ENCODE measurements around the gene SP140. TPM values are rescaled to one million over a fixed set of nuclear protein-coding genes. Genes with fewer than 3 reads are reported as not detected.
"Not testable (repeated sequence)": the region's sequence is repeated elsewhere in the genome, so short reads cannot be mapped to it uniquely, and the experiment has no call there.

SP140 gene
- total and polyA plus RNA-seq, 4 donors: 0.99 to 1.6 (median 1.3) TPM

GRCh38 chr2:230268606-230269243 lies 43.2 kb downstream of the SP140 start:
- Histone ChIP-seq H3K27me3 (ENCODE audit: control insufficient read depth, insufficient read depth, low read length) (no peaks in the 10 kb centered on the region), H3K9me3 (ENCODE audit: control insufficient read depth, insufficient read depth, low read length) (no peaks in the 10 kb centered on the region), H3K4me1 (ENCODE audit: control insufficient read depth, insufficient read depth, low read length) (no peaks in the 10 kb centered on the region), H3K36me3 (ENCODE audit: control insufficient read depth, insufficient read depth, low read length) (no peaks in the 10 kb centered on the region), H3K4me3 (ENCODE audit: low read depth, low read length) (no peak overlapping the region), H3K27ac (ENCODE audit: low read depth, low read length) (no peak overlapping the region)
- peak in 2 of 6 donors; percentile 1 to 34 for DNase-seq (ENCODE audit: low read depth in 4 of 6, low spot score in 6 of 6)
- WGBS (ENCODE audit: insufficient coverage): 60% methylated on average over 1 of the region's 3 CpGs

- H3K36me3 ChIP-seq (ENCODE audit: control insufficient read depth, insufficient read depth, low read length): no peaks in the 10 kb centered on the region
- H3K4me1 ChIP-seq (ENCODE audit: control insufficient read depth, insufficient read depth, low read length): no peaks in the 10 kb centered on the region
- WGBS (ENCODE audit: insufficient coverage): 89% methylated on average over 4 of the region's 6 CpGs
- no peak overlapping the region for H3K4me3 ChIP-seq (ENCODE audit: low read depth, low read length)
- no peaks in the 10 kb centered on the region for H3K9me3 ChIP-seq (ENCODE audit: control insufficient read depth, insufficient read depth, low read length)
- H3K27me3 ChIP-seq (ENCODE audit: control insufficient read depth, insufficient read depth, low read length): no peaks in the 10 kb centered on the region
- H3K27ac ChIP-seq (ENCODE audit: low read depth, low read length): no peak overlapping the region
- DNase-seq (ENCODE audit: low read depth in 4 of 6, low spot score in 6 of 6): no peak
Observed at GRCh38 chr2:230269715-230270114, 44.2 kb downstream of the SP140 start.

- no peaks in the 10 kb centered on the region for H3K4me1 ChIP-seq (ENCODE audit: control insufficient read depth, insufficient read depth, low read length)
- no peaks in the 10 kb centered on the region for H3K9me3 ChIP-seq (ENCODE audit: control insufficient read depth, insufficient read depth, low read length)
- no peak overlapping the region for H3K27ac ChIP-seq (ENCODE audit: low read depth, low read length)
- WGBS (ENCODE audit: insufficient coverage): 71% methylated on average over 2 of the region's 2 CpGs
- no peaks in the 10 kb centered on the region for H3K27me3 ChIP-seq (ENCODE audit: control insufficient read depth, insufficient read depth, low read length)
- DNase-seq (ENCODE audit: low read depth in 4 of 6, low spot score in 6 of 6): no peak
- H3K4me3 ChIP-seq (ENCODE audit: low read depth, low read length): no peak overlapping the region
- H3K36me3 ChIP-seq (ENCODE audit: control insufficient read depth, insufficient read depth, low read length): no peaks in the 10 kb centered on the region
Observed at GRCh38 chr2:230282936-230283335, 57.4 kb downstream of the SP140 start.

- Histone ChIP-seq H3K9me3 (ENCODE audit: control insufficient read depth, insufficient read depth, low read length) (no peaks in the 10 kb centered on the region), H3K4me1 (ENCODE audit: control insufficient read depth, insufficient read depth, low read length) (no peaks in the 10 kb centered on the region), H3K4me3 (ENCODE audit: low read depth, low read length) (no peak overlapping the region), H3K27ac (ENCODE audit: low read depth, low read length) (no peak overlapping the region), H3K36me3 (ENCODE audit: control insufficient read depth, insufficient read depth, low read length) (no peaks in the 10 kb centered on the region), H3K27me3 (ENCODE audit: control insufficient read depth, insufficient read depth, low read length) (no peaks in the 10 kb centered on the region)
- 83% methylated on average over 2 of the region's 3 CpGs for WGBS (ENCODE audit: insufficient coverage)
- no peak for DNase-seq (ENCODE audit: low read depth in 4 of 6, low spot score in 6 of 6)
Observed at GRCh38 chr2:230286048-230286447, 60.5 kb downstream of the SP140 start.

GRCh38 chr2:230289311-230289710 lies 63.8 kb downstream of the SP140 start:
- whole genome bisulfite sequencing (ENCODE audit: insufficient coverage): 77% methylated on average over 1 of the region's 4 CpGs
- H3K27ac ChIP-seq (ENCODE audit: low read depth, low read length); DNase-seq (ENCODE audit: low read depth in 4 of 6, low spot score in 6 of 6); H3K36me3 ChIP-seq (ENCODE audit: control insufficient read depth, insufficient read depth, low read length); H3K4me3 ChIP-seq (ENCODE audit: low read depth, low read length); H3K9me3 ChIP-seq (ENCODE audit: control insufficient read depth, insufficient read depth, low read length); H3K27me3 ChIP-seq (ENCODE audit: control insufficient read depth, insufficient read depth, low read length); H3K4me1 ChIP-seq (ENCODE audit: control insufficient read depth, insufficient read depth, low read length): not testable (repeated sequence)

- no peak overlapping the region for H3K27ac ChIP-seq (ENCODE audit: low read depth, low read length)
- no peak overlapping the region for H3K4me3 ChIP-seq (ENCODE audit: low read depth, low read length)
- no peaks in the 10 kb centered on the region for H3K4me1 ChIP-seq (ENCODE audit: control insufficient read depth, insufficient read depth, low read length)
- no peaks in the 10 kb centered on the region for H3K27me3 ChIP-seq (ENCODE audit: control insufficient read depth, insufficient read depth, low read length)
- H3K9me3 ChIP-seq (ENCODE audit: control insufficient read depth, insufficient read depth, low read length): no peaks in the 10 kb centered on the region
- 85% methylated on average over 4 of the region's 6 CpGs for WGBS (ENCODE audit: insufficient coverage)
- no peak for DNase-seq (ENCODE audit: low read depth in 4 of 6, low spot score in 6 of 6)
- no peaks in the 10 kb centered on the region for H3K36me3 ChIP-seq (ENCODE audit: control insufficient read depth, insufficient read depth, low read length)
Observed at GRCh38 chr2:230295192-230295591, 69.7 kb downstream of the SP140 start.

GRCh38 chr2:230296917-230297316 lies 71.4 kb downstream of the SP140 start:
- no peak for DNase-seq (ENCODE audit: low read depth in 4 of 6, low spot score in 6 of 6)
- Histone ChIP-seq H3K4me1 (ENCODE audit: control insufficient read depth, insufficient read depth, low read length) (no peaks in the 10 kb centered on the region), H3K27ac (ENCODE audit: low read depth, low read length) (no peak overlapping the region), H3K4me3 (ENCODE audit: low read depth, low read length) (no peak overlapping the region), H3K27me3 (ENCODE audit: control insufficient read depth, insufficient read depth, low read length) (no peaks in the 10 kb centered on the region), H3K9me3 (ENCODE audit: control insufficient read depth, insufficient read depth, low read length) (no peaks in the 10 kb centered on the region), H3K36me3 (ENCODE audit: control insufficient read depth, insufficient read depth, low read length) (no peaks in the 10 kb centered on the region)

GRCh38 chr2:230299618-230300017 lies 74.1 kb downstream of the SP140 start:
- no peak overlapping the region for H3K4me3 ChIP-seq (ENCODE audit: low read depth, low read length)
- peaks cover 3% of the 10 kb centered on the region for H3K9me3 ChIP-seq (ENCODE audit: control insufficient read depth, insufficient read depth, low read length)
- no peaks in the 10 kb centered on the region for H3K27me3 ChIP-seq (ENCODE audit: control insufficient read depth, insufficient read depth, low read length)
- H3K4me1 ChIP-seq (ENCODE audit: control insufficient read depth, insufficient read depth, low read length): no peaks in the 10 kb centered on the region
- H3K27ac ChIP-seq (ENCODE audit: low read depth, low read length): no peak overlapping the region
- WGBS (ENCODE audit: insufficient coverage): 80% methylated on average over 1 of the region's 2 CpGs
- no peak for DNase-seq (ENCODE audit: low read depth in 4 of 6, low spot score in 6 of 6)
- H3K36me3 ChIP-seq (ENCODE audit: control insufficient read depth, insufficient read depth, low read length): no peaks in the 10 kb centered on the region

GRCh38 chr2:230305416-230306275 lies 80.1 kb downstream of the SP140 start:
- peaks cover 2% of the 10 kb centered on the region for H3K36me3 ChIP-seq (ENCODE audit: control insufficient read depth, insufficient read depth, low read length)
- no peak overlapping the region for H3K4me3 ChIP-seq (ENCODE audit: low read depth, low read length)
- H3K4me1 ChIP-seq (ENCODE audit: control insufficient read depth, insufficient read depth, low read length): no peaks in the 10 kb centered on the region
- 92% methylated on average over 22 of the region's 23 CpGs for WGBS (ENCODE audit: insufficient coverage)
- no peaks in the 10 kb centered on the region for H3K27me3 ChIP-seq (ENCODE audit: control insufficient read depth, insufficient read depth, low read length)
- peaks cover 3% of the 10 kb centered on the region for H3K9me3 ChIP-seq (ENCODE audit: control insufficient read depth, insufficient read depth, low read length)
- H3K27ac ChIP-seq (ENCODE audit: low read depth, low read length): no peak overlapping the region
- no peak for DNase-seq (ENCODE audit: low read depth in 4 of 6, low spot score in 6 of 6)

- Histone ChIP-seq H3K9me3 (ENCODE audit: control insufficient read depth, insufficient read depth, low read length) (peaks cover 3% of the 10 kb centered on the region), H3K36me3 (ENCODE audit: control insufficient read depth, insufficient read depth, low read length) (peaks cover 2% of the 10 kb centered on the region), H3K27ac (ENCODE audit: low read depth, low read length) (no peak overlapping the region), H3K27me3 (ENCODE audit: control insufficient read depth, insufficient read depth, low read length) (no peaks in the 10 kb centered on the region), H3K4me1 (ENCODE audit: control insufficient read depth, insufficient read depth, low read length) (no peaks in the 10 kb centered on the region), H3K4me3 (ENCODE audit: low read depth, low read length) (no peak overlapping the region)
- 97% methylated on average over 2 of the region's 2 CpGs for whole genome bisulfite sequencing (ENCODE audit: insufficient coverage)
- DNase-seq (ENCODE audit: low read depth in 4 of 6, low spot score in 6 of 6): no peak
Observed at GRCh38 chr2:230306474-230306873, 80.9 kb downstream of the SP140 start.
